PC-9 (cell line): ENCODE results near the gene MSI2. TPM values are rescaled to one million over a fixed set of nuclear protein-coding genes. Genes with fewer than 3 reads are reported as not detected.

Experiments used
- BruUV-seq: library from RNA; stranded (reverse); fragments of 400-500 nt; replicated peaks from 2 replicates; lab custom pipeline; 2021; lab: Mats Ljungman, UMichigan
- CTCF ChIA-PET: fragments of 300-600 bp; sonication (Branson Sonifier 250); formaldehyde crosslinking; loops from one replicate; lab custom pipeline; 2022; ENCODE audit warnings: antibody characterized with exemption; lab: Charles Lee
- POLR2A ChIA-PET: fragments of 300-600 bp; sonication (Branson Sonifier 250); formaldehyde crosslinking; loops from one replicate; lab custom pipeline; 2022; ENCODE audit warnings: antibody characterized with exemption; ENCODE audit not compliant: unreplicated experiment; lab: Charles Lee
- DNase-seq, 2 experiments: peaks; one replicate each; pipeline versions ENCODE4 v3.0.0 to v3.0.0-alpha.2; 2015 to 2022; ENCODE audit warnings: mixed read lengths in 1 of 2
- H2AFZ ChIP-seq: fragments of 200-600 bp; sonication (generic); 2 replicates; pipeline ENCODE4 v1.8.1; 2017; ENCODE audit warnings: antibody characterized with exemption
- H3F3A ChIP-seq: fragments of 200-600 bp; sonication (generic); 2 replicates; pipeline ENCODE4 v1.8.1; 2017; ENCODE audit warnings: antibody characterized with exemption, mild to moderate bottlenecking, low read depth; ENCODE audit not compliant: insufficient read depth
- H3K27ac ChIP-seq: fragments of 200-600 bp; sonication (generic); 2 replicates; pipeline ENCODE4 v1.6.1; 2016; ENCODE audit warnings: mixed run types
- H3K27me3 ChIP-seq: fragments of 200-600 bp; sonication (generic); 2 replicates; pipeline ENCODE4 v1.6.1; 2016; ENCODE audit warnings: low read depth, mixed run types; ENCODE audit not compliant: insufficient read depth
- H3K36me3 ChIP-seq: fragments of 200-600 bp; sonication (generic); 2 replicates; pipeline ENCODE4 v1.6.1; 2016; ENCODE audit warnings: low read depth, mixed run types
- H3K4me1 ChIP-seq: fragments of 200-600 bp; sonication (generic); replicated peaks from 2 replicates; pipeline ENCODE4 v1.6.1; 2016; ENCODE audit warnings: mixed run types; ENCODE audit not compliant: insufficient read depth
- H3K4me2 ChIP-seq: fragments of 200-600 bp; sonication (generic); 2 replicates; pipeline ENCODE4 v1.6.1; 2017; ENCODE audit warnings: mixed run types
- H3K4me3 ChIP-seq: fragments of 200-600 bp; sonication (generic); 2 replicates; pipeline ENCODE4 v1.6.1; 2016; ENCODE audit warnings: mixed run types
- H3K79me2 ChIP-seq: fragments of 200-600 bp; sonication (generic); 2 replicates; pipeline ENCODE4 v1.6.1; 2017; ENCODE audit warnings: low read depth, mixed run types
- H3K9me2 ChIP-seq: fragments of 200-600 bp; sonication (generic); 2 replicates; pipeline ENCODE4 v1.8.1; 2017; ENCODE audit warnings: mild to moderate bottlenecking; ENCODE audit not compliant: insufficient read depth
- H3K9me3 ChIP-seq: fragments of 200-600 bp; sonication (generic); 2 replicates; pipeline ENCODE4 v1.8.1; 2016; ENCODE audit warnings: low read depth; ENCODE audit not compliant: insufficient read depth
- H4K20me1 ChIP-seq: fragments of 200-600 bp; sonication (generic); 2 replicates; pipeline ENCODE4 v1.8.1; 2017; ENCODE audit not compliant: insufficient read depth
- CTCF ChIP-seq: fragments of 200-600 bp; sonication (generic); conservative IDR thresholded peaks from 2 replicates; pipeline ENCODE4 v1.6.1; 2017; ENCODE audit warnings: mixed run types, antibody characterized with exemption, mild to moderate bottlenecking, moderate library complexity
- EZH2 ChIP-seq: fragments of 200-600 bp; sonication (generic); IDR thresholded peaks from 2 replicates; pipeline ENCODE4 v1.8.0; 2017; ENCODE audit warnings: antibody characterized with exemption, low read depth
- intact Hi-C: fragments of 100-400 bp; cut with micrococcal nuclease; formaldehyde crosslinking; loops from one replicate; pipeline ENCODE4 v1.10.0; 2022; ENCODE audit not compliant: unreplicated experiment
- total RNA-seq: library from RNA; stranded (reverse); gene quantifications from 2 replicates; pipeline ENCODE4 v1.2.3, GENCODE V29; 2021

Gene MSI2
- total RNA-seq, 1 experiment from 2014 or later: 15.7 TPM

GRCh38 chr17:57399690-57400089 lies 143.4 kb downstream of the MSI2 start:
- Histone ChIP-seq H3K4me1 (peaks cover 1% of the 10 kb centered on the region; the same call in 1 of the 2 replicates), H3K27me3 (peaks cover 6% of the 10 kb centered on the region; the same call in 1 of the 2 replicates), H3K4me3 (no peak overlapping the region), H3K9me2 (no peaks in the 10 kb centered on the region), H3K4me2 (no peak overlapping the region), H2AFZ (no peak overlapping the region), H3K36me3 (no peaks in the 10 kb centered on the region), H3F3A (no peaks in the 10 kb centered on the region), H3K9me3 (no peaks in the 10 kb centered on the region), H3K79me2 (no peaks in the 10 kb centered on the region), H4K20me1 (no peaks in the 10 kb centered on the region), H3K27ac (no peak overlapping the region)
- no peak for TF ChIP-seq CTCF
- BruUV-seq: no TSS peak
- DNase-seq: no peak
- POLR2A ChIA-PET: no interaction called here
- CTCF ChIA-PET: no interaction called here
- intact Hi-C loops: no loop called here

GRCh38 chr17:57400648-57401047 lies 144.3 kb downstream of the MSI2 start:
- Histone ChIP-seq H3K4me3 (no peak overlapping the region), H3K4me1 (no peaks in the 10 kb centered on the region), H3K9me2 (no peaks in the 10 kb centered on the region), H3F3A (no peaks in the 10 kb centered on the region), H2AFZ (no peak overlapping the region), H4K20me1 (no peaks in the 10 kb centered on the region), H3K4me2 (no peak overlapping the region), H3K27me3 (peaks cover 9% of the 10 kb centered on the region; the same call in 1 of the 2 replicates), H3K9me3 (no peaks in the 10 kb centered on the region), H3K79me2 (no peaks in the 10 kb centered on the region), H3K36me3 (no peaks in the 10 kb centered on the region), H3K27ac (no peak overlapping the region)
- CTCF ChIA-PET: no interaction called here
- TF ChIP-seq CTCF (no peak), EZH2 (no peak)
- intact Hi-C loops: no loop called here
- no TSS peak for BruUV-seq
- POLR2A ChIA-PET: no interaction called here
- DNase-seq: no peak

GRCh38 chr17:57401556-57402488 lies 145.5 kb downstream of the MSI2 start:
- H3K4me3 ChIP-seq: no peak overlapping the region
- H3K4me2 ChIP-seq: no peak overlapping the region
- peaks cover 8% of the 10 kb centered on the region for H3F3A ChIP-seq
- no peak for TF ChIP-seq EZH2
- no peak for TF ChIP-seq CTCF
- no peak overlapping the region for H3K27ac ChIP-seq
- BruUV-seq: no TSS peak
- no peak for DNase-seq
- no peaks in the 10 kb centered on the region for H3K9me2 ChIP-seq
- no peak overlapping the region for H2AFZ ChIP-seq
- CTCF ChIA-PET: no interaction called here
- intact Hi-C loops: no loop called here
- no peaks in the 10 kb centered on the region for H3K36me3 ChIP-seq
- H3K9me3 ChIP-seq: no peaks in the 10 kb centered on the region
- no peaks in the 10 kb centered on the region for H3K79me2 ChIP-seq
- no peaks in the 10 kb centered on the region for H4K20me1 ChIP-seq
- POLR2A ChIA-PET: no interaction called here
- H3K4me1 ChIP-seq: peaks cover 9% of the 10 kb centered on the region
- peaks cover 15% of the 10 kb centered on the region; the same call in 1 of the 2 replicates for H3K27me3 ChIP-seq
